RCC 7860 (cell line): ENCODE data around the gene PDS5A.
"Not testable (repeated sequence)": the region's sequence is repeated elsewhere in the genome, so short reads cannot be mapped to it uniquely, and the experiment has no call there.

ENCODE experiments used
- DNase-seq: peaks from one replicate; pipeline ENCODE4 v3.0.0-alpha.2; 2015; ENCODE audit warnings: low spot score
- FAIRE-seq: peaks from 2 replicates; lab custom pipeline; 2012; peaks lifted over from hg19 to GRCh38; lab: Jason Lieb, UNC

The PDS5A gene

DNA sequence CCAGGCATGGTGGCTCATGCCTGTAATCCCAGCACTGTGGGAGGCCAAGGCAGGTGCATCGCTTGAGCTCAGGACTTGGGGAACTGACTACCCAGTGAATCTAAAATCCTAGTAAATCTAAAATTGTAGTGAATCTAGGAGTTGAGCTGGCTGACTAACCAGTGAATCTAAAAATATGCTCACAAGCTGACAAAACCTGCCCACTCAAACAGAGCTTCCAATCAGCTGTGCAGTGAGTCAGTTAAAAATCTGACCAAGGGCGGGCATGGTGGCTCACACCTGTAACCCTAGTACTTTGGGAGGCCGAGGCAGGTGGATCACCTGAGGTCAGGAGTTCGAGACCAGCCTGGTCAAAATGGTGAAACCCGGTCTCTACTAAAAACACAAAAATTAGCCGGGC is 72.7 kb downstream of the PDS5A start:
- DNase-seq, FAIRE-seq: not testable (repeated sequence)

DNA sequence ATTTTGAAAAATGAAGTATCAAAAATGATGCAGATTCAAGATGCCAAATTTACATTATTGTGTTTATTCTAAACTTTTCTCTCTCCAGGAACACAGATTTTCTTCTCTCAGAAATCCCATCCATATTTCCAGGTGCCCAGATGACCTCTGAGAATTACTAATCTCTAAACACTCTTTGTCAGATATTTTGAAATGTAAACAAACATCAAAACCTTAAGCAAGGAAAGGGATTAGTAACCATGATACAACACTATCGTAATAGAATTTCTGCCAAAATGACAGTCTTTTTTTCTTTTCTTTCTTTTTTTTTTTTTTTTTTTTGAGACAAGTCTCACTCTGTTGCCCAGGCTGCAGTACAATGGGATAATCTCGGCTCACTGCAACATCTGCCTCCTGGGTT is 76.7 kb downstream of the PDS5A start:
- DNase-seq: no peak
- FAIRE-seq: no peak

DNA sequence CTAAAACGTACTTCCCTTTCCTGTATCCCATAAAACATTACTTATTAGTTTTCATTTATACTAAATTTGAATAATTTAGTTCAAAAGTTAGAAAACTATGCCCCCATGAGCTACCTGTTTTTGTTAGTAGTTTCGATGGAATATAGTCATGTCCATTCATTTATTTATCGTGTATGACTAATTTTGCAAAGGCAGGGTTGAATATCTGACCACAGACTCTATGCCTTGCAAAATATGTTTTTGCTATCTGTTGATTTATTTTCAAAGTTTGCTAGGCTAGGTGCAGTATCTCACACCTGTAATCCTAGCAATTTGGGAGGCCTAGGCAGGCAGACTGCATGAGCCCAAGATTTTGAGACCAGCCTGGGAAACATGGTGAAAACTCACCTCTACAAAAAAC is 78.4 kb downstream of the PDS5A start:
- no peak for DNase-seq
- no peak for FAIRE-seq

DNA sequence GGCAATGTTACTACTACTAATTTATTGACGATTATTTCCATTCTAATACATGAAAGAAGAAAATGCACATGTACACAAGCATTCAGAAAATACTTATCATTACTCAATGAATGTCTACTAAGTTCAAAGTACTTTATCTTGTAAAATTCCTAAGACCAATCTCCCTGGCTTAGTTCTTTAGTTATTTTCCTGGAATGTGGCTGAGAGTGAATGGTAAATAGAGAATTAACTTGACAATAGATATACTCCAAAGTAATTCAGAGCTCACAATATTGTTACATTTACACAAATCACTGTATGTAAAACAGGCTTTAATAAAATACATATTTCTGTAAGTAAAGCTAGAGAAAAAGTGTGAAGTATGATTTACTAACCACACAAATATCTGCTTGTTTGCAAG is 79.7 kb downstream of the PDS5A start:
- no peak for FAIRE-seq
- DNase-seq: no peak

DNA sequence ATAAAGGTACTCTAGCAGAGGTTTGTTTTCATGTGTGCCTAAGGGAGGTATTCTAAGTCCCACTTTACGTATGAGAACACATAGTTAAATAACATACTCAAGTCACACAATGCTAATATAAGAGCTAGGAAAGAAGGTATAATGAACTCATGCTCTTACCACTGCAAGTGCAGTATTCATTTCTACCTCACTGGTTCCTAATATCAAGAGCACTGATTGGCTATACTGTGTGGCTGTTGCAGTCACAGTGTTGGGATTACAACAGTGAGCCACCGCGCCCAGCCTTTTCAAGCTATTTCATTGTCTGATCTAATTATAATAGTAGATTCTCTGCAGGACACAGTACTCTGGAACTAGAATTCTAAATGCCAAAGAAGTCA is 84.0 kb downstream of the PDS5A start:
- DNase-seq: no peak
- FAIRE-seq: no peak

DNA sequence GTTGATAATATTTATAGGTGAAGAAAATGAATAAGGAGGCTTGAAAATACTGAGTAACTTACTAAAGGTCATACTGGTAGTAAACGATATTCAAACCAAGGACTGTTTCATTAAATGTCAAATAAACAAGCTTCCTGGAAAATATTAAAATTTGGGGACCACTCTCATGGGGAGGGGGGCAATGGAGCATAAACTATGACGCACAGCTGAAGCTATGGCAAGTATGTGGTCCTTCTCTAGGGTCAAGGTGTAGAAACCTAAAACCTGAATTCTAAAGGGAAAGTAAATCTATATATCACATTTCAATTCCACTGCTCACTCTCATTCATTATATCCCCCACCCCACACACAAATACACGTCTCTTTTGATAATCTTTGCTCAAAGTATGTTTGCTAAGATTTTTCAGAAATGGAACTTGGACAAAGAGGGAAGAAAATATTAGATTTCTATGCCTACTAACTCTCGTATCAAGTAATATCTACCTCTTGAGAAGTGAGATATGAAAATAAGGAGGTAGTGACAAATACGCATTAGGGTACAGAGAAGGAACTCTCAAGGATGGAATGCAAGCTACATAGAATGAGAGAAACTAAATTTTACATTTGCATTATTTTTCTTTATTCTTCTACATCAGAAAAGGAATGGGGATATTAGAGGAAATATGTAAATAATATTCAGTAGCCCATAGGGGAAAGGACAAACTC is 84.6 kb downstream of the PDS5A start:
- FAIRE-seq: no peak

DNA sequence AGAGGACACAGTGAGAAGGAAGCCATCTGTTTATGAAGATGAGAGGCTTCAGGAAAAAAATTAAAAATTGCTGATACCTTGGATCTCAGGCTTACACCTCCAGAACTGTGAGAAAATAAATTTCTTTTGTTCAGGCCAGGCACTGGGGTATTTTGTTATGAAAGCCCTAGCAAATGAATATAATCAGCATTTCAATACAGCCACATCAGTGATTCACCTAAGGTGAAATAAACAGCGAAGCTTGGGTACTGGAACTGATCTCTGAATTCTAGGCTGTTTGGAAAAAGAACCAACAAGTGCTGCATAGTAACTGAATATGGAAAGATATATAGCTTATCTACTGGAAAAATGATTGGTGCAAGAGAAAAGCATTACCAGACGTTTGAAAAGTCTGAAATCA is 88.5 kb downstream of the PDS5A start:
- FAIRE-seq (no peak), DNase-seq (no peak)

More for the DNA sequence above, 84.6 kb downstream of the PDS5A start:
- no peak for DNase-seq

DNA sequence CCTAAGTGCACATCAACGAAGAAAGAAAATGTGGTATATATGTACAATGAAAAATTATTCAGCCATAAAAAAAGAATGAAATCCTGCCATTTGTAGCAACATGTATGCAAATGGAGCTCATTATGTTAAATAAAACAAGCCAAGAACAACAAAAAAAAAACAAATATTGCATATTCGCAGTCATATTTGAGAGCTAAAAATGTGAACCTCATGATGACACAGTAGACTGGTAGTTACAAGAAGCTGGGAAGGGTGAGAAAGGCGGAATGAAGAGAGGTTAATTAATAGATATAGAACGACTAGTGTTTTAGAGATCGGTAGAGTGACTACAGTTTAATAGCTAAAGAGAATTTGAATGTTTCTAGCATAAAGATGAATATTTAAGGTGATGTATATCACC is 89.2 kb downstream of the PDS5A start:
- DNase-seq: no peak
- FAIRE-seq: no peak

DNA sequence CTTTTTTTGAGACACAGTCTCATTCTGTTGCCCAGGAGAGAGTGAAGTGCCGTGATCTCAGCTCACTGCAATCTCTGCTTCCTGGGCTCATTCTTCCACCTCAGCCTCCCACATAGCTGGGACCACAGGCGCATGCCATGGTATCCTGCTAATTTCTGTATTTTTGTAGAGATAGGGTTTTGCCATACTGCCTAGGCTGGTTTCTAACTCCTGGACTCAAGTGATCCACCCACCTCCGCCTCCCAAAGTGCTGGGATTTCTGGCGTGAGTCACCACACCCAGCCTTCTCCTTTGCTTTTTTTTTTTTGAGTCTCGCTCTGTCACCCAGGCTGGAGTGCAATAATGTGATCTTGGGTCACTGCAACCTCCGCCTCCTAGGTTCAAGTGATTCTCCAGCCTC is 94.1 kb downstream of the PDS5A start:
- DNase-seq (no peak), FAIRE-seq (no peak)

DNA sequence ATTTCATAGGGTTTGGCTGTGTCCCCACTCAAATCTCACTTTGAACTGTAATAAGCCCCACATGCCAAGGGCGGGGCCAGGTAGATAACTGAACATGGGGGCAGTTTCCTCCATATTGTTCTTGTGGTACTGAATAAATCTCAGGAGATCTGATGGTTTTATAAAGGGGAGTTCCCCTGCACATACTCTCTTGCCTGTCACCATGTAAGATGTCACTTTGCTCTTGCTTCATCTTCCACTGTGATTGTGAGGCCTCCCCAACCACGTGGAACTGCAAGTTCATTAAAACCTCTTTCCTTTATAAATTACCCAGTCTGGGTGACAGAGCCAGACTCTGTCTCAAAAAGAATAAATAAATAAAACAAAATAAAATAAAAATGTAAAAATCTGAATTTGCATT is 95.9 kb downstream of the PDS5A start:
- no peak for FAIRE-seq

DNA sequence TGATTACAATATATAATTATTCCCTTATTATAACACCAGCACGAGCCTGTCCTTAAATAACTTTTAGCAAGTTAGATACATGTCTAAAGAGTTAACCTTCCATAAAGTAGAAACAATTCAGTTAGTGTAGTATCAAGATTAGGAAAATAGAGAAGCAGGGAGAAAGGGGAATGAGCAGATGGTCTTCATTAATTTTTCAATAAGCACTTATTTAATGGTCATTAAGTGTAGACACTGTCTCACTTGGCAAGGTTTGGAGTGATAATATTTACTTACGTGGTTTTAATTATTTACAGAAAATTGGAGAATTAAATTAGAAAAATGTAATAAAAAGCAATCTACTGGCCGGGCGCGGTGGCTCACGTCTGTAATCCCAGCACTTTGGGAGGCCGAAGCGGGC is 99.7 kb downstream of the PDS5A start:
- DNase-seq: no peak
- no peak for FAIRE-seq

More for the DNA sequence above, 95.9 kb downstream of the PDS5A start:
- no peak for DNase-seq

DNA sequence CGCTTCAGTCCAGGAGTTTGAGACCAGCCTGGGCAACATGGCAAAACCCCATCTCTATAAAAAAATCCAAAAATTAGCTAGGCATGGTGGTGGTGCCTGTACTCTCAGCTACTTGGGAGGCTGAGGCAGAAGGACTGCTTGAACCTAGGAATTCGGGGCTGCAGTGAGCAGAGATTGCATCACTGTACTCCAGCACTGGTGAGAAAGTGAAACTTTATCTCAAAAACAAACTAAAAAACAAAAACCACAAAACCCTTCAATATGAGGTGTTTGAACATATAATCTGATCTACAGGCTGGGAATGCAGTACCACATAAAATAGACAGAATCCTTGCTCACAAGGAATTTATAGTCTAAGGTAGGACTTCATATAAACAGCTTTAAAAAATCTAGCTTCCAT is 103.9 kb downstream of the PDS5A start:
- no peak for FAIRE-seq

DNA sequence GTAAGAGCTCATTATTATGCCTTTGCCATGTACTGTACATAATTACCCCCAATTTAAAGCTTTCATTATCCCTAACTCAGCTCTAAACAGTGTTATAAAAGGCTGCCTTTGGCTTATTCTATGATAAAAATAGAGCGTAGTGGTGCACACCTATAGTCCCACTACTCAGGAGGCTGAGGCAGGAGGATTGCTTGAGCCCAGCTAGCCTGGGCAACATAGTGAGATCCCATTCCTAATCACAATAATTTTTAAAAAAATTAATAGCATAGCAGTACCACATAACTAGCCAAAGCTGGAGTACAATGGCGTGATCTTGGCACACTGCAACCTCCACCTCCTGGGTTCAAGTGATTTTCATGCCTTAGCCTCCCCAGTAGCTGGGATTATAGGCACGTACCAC is 112.4 kb downstream of the PDS5A start:
- DNase-seq (no peak), FAIRE-seq (no peak)

More for the DNA sequence above, 103.9 kb downstream of the PDS5A start:
- DNase-seq: no peak

DNA sequence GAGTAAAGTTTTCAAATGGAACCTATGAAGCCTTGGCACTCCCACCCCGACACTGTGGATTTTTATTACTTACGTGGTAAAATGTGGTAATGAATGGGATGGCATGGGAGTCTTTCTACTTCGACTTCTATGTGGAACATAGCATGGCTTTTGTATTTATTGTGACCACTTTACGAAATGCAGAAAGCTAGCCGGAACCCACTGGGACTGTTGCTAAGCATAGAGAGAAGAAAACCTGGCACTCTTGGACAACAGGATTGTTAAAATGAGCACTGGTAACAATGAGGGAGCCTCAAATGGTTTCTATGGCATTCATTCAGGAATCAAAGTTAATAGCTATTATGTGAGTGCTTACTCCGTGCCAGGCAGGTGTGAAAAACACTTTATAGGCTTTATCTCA is 113.3 kb downstream of the PDS5A start:
- FAIRE-seq (no peak), DNase-seq (no peak)

DNA sequence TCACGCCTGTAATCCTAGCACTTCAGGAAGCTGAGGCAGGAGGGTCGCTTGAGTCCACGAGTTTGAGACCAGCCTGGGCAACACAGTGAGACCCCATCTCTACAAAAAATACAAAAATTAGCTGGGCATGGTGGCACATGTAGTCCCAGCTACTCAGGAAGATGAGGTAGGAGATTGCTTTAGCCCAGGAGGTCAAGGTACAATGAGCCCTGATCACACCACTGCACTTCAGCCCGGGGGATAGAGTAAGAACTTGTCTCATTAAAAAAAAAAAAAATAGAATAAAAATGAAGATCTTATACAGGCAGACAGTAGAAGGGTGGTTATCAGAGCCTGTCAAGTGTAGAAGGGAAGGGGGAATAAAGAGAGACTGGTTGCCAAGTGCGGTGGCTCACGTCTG is 116.9 kb downstream of the PDS5A start:
- FAIRE-seq (no peak), DNase-seq (no peak)

DNA sequence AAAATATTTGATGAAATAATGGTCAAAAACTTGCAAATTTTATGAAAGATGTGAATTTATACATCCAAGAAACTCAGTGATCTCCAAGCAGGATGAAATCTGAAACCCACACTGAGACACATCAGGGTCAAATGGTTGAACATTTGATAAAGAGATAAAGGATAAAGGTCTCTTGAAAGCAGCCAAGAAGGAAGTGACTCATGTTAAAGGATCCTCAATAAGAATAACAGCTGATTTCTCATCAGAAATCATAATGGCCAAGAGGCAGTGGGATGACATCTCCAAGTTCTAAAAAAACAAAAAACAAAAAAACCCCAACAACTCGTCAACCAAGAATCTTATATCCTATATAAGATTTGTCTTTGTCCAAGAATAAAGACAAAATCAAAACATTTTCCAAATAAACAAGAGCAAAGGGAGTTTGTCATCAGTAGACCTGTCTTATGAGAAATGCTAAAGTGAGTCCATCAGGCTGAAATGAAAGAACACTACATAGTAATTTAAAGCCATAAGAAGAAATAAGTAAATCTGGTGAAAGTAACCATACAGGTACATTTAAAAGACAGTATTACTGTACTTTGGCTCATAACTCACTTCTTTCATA is 121.7 kb downstream of the PDS5A start:
- peak; percentile 72 for DNase-seq

DNA sequence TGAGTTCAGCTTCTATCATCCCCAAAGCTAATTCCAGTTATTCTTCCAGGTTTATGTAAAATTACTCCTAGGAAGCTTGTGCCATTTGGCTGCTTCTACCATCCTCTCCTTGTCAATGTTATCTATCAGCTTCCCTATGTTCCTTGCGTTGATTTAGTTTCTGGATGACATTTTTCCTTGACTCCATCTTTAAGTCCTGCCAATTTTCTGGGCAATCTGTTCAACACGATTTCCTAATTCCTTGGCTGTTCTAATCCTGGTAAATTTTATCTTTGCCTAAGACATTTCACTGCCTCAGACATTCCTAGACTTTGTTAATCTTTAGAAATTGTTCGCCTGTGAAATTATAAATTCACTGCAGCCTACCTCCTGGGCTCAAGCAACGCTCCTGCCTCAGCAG is 125.1 kb downstream of the PDS5A start:
- DNase-seq: no peak
- no peak for FAIRE-seq

More for the DNA sequence above, 121.7 kb downstream of the PDS5A start:
- FAIRE-seq: peak; percentile 67

DNA sequence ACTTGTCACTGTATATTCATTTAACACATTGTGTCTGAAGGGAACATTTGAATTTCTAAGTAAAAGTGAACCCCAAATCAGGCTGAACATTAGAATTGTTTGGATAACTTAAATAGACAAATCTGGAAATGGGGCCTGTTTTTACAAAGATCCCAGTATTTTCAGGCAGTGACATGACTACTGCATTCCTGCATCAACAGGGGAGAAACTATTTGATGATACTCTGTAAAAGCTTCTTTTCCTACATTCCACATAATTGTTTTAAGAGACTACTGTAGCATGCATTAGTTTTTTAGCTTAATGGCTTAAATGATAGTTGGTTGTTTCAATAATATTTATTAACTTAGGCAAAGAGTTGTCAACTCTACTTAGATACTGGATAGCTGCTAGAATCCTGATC is 127.0 kb downstream of the PDS5A start:
- FAIRE-seq (no peak), DNase-seq (no peak)

DNA sequence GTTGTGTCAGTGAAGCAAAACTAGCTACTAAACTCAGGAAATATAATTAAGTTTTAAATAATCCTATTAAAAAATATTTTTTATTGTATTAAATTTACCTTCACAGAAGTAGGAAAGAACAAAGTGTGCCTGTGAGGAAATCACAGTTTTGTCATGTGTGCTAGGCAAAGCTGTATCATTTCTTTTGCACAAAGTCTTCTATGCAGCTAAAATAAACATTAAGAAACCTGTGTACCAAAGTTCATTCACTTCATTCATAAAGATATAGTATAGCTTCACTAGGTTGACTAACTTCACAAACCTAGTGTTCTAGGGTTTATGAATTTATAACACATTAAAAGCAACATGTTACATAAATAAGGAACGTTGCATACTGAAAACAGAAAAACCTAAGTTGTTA is 131.0 kb downstream of the PDS5A start:
- no peak for FAIRE-seq

DNA sequence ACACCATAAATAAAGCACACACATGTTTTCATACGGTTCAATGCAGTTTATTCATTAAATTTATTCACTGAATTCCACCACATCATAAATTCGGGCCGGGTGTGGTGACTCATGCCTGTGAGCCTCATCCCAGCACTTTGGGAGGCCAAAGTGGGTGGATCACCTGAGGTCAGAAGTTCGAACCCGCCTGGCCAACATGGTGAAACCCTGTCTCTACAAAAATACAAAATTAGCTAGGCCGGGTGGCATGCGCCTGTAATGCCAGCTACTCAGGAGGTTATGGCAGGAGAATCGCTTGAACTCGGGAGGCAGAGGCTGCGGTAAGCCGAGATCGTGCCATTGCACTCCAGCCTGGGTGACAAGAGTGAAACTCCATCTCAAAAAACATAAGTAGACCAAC is 131.6 kb downstream of the PDS5A start:
- no peak for FAIRE-seq
- no peak for DNase-seq

More for the DNA sequence above, 131.0 kb downstream of the PDS5A start:
- DNase-seq: no peak

DNA sequence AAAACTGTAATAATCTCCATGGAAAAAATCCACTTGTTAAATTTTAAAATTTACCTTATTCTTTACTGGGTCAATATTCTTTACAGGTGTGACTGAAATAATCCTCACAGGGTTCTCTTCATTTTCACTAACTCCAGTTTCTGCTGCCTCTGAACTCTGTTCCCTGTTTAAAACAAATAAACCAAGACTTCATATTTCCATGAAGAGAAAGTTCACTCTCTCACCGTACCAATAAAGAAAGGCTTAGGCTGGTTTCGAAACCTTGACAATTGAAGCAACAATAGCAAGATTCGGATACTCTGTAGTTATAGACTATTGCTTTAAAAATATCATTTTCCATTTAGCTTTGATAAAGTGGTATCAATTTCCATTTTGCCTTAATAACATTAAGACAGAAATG is 135.8 kb downstream of the PDS5A start:
- FAIRE-seq: no peak

DNA sequence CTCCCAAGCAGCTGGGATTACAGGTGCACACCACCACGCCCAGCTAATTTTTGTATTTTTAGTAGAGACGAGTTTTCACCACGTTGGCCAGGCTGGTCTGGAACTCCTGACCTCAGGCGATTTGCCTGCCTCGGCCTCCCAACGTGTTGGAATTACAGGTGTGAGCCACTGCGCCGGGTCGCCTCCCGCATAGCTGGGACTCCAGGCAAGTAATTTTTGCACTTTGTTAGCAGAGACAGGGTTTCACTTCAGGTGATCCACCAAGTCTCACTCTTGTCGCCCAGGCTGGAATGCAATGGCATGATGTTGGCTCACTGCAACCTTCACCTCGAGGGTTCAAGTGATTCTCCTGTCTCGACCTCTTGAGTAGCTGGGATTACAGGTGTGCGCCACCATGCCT is 137.2 kb downstream of the PDS5A start:
- FAIRE-seq: not testable (repeated sequence)

More for the DNA sequence above, 135.8 kb downstream of the PDS5A start:
- no peak for DNase-seq

DNA sequence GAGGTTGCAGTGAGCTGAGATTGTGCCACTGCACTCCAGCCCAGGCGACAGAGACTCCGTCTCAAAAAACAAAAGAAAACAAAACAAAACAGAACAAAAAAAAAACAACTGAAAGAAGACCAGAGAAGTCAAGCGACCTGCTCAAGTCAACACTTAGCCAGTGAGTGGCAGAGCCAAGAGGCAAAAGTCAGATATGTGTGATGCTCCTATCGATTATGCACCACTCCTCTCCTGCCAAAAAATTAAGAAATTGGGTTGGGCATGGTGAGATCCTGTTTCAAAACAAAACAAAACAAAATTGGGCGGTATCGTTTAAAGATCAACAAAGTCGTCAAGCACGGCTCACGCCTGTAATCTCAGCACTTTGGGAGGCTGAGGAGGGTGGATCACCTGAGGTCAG is 137.7 kb downstream of the PDS5A start:
- FAIRE-seq (no peak), DNase-seq (no peak)

More for the DNA sequence above, 137.2 kb downstream of the PDS5A start:
- DNase-seq: not testable (repeated sequence)
